ENCODE data around the gene RAC2.

Gene RAC2

DNA sequence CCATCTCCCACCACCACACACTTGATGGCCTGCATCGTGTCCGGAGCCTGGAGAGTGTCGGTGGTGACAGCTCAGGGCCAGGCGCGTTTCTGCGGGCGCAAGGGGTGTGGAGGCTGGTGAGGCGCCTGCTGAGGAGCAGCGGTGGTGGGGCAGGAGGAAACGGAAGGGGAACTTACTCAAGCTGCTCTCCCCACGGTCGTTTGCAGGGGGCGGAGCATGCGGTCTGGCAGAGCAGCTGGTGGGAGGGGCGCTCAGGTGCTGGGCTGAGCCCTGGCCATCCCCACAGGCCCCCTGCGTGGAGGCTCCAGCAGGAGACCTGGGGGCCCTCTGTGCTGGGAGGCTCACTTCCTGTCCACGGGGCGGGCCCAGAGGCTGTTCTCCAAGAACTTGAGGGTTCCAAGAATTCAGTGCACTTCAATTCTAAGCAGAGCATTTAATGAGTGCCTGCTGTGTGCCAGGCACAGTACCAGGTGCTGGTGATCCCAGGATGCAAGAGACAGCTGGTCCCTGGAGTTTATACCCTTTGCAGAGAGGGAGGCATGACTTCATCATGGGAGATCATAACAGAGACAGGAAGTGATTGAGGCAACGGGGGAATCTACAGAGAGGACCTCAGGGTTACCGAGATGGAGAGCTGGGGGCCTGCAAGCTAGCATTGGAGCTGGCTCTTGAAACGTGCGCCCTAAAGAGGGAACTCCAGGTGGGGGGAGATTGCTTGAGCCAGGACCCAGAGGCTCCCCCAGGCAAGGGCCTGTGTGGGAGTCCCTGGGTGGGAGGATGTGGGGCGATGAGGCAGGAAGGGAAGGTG, at the start of gene RAC2:
Gene RAC2 (minus strand): TSS at position 156 of the 808 bp plus-strand sequence. CDS start 121 bp downstream, at position 35.
- Histone ChIP-seq H3K9ac (ENCODE audit: low read length) (no peak within 1 kb of the TSS), H3K4me1 (ENCODE audit: control insufficient read depth, low read depth, low read length) (no peaks in the 10 kb centered on the region), H3K4me3 (ENCODE audit: low read length) (no peak within 1 kb of the TSS), H3K9me3 (ENCODE audit: control insufficient read depth, low read depth, low read length) (no peaks in the 10 kb centered on the region), H3K36me3 (ENCODE audit: control insufficient read depth, low read depth, low read length) (no peaks in the 10 kb centered on the region), H3K27me3 (ENCODE audit: control insufficient read depth, insufficient read depth, low read length) (no peaks in the 10 kb centered on the region), H3K27ac (ENCODE audit: low read length) (no peak within 1 kb of the TSS)

DNA sequence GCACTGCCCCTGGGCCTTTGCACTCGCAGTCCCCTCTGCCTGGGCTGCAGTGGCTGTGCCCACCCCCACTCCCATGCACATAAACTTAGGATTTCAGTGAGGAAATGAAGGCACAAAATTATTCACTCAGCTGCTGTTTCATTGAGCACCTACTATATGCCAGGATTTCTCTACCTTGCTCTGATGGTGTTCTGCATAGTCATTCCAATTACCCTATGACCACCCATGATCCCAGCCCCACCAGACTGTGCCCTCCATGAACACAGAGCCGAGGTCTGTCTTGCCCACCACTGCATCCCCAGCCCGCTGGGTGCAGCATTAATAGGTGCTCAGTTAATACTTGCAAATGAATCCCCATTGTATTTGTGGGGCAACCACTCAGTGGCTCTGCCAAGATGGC, 49.1 kb upstream of the RAC2 start:
- no peak overlapping the region for H3K9ac ChIP-seq (ENCODE audit: low read length)
- H3K4me1 ChIP-seq (ENCODE audit: control insufficient read depth, low read depth, low read length): no peaks in the 10 kb centered on the region
- no peak overlapping the region for H3K27ac ChIP-seq (ENCODE audit: low read length)
- H3K36me3 ChIP-seq (ENCODE audit: control insufficient read depth, low read depth, low read length): no peaks in the 10 kb centered on the region
- H3K27me3 ChIP-seq (ENCODE audit: control insufficient read depth, insufficient read depth, low read length): no peaks in the 10 kb centered on the region
- no peak overlapping the region for H3K4me3 ChIP-seq (ENCODE audit: low read length)
- H3K9me3 ChIP-seq (ENCODE audit: control insufficient read depth, low read depth, low read length): no peaks in the 10 kb centered on the region

DNA sequence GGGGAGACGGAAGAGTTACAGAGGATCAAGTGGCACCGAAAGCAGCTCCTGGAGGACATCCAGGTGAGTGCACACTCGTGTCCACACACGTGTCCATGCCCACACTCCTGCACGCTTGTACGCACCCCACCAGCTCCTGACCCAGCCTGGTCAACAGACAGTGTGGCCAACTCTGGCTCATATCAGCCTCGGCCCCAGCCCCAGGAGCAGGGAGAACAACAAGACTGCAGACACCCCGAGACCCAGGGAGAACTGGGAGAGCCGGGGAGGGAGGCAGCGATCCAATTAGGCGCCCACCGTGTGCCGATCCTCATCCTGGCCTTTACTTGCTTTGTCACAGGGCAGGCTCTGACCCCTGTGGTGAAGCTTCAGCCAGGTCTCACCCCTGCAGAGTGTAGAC, 48.6 kb upstream of the RAC2 start:
- H3K27me3 ChIP-seq (ENCODE audit: control insufficient read depth, insufficient read depth, low read length): no peaks in the 10 kb centered on the region
- H3K4me1 ChIP-seq (ENCODE audit: control insufficient read depth, low read depth, low read length): no peaks in the 10 kb centered on the region
- H3K4me3 ChIP-seq (ENCODE audit: low read length): no peak overlapping the region
- no peak overlapping the region for H3K9ac ChIP-seq (ENCODE audit: low read length)
- no peaks in the 10 kb centered on the region for H3K36me3 ChIP-seq (ENCODE audit: control insufficient read depth, low read depth, low read length)
- H3K9me3 ChIP-seq (ENCODE audit: control insufficient read depth, low read depth, low read length): no peaks in the 10 kb centered on the region
- H3K27ac ChIP-seq (ENCODE audit: low read length): no peak overlapping the region

DNA sequence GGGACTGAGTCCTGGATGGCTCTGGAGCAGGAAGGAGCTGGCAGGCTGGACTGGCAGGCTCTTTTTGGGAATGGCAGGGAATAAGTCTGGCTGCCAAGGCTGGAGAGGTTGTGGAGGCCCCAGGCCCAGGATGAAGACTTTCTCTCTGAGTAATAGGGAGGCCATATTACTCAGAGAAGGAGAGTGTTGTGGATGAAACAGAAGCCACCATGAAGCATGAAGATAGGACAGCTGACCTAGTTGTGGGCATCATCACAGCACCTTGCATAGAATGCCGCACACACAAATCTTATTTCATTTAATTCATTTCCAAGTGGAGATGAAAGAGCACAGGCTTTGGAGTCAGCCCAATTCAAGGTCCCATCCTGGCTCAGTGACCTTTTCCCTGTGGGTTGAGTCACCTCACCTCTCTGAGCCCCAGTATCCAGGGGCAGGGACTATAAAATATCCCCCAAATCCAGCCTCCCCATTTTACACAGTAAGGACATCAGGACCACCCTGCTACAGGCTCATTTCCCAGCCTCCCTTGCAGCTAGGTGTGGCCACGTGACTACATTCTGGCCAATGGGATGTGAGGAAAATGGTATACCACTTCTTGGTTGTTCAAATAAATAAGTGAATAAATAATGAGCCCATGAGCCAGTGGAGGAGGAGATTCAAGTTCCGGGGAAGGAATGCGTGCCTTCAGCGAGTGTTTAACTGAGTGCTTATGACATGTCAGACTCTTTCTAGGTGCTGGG, 47.7 kb upstream of the RAC2 start:
- H3K9me3 ChIP-seq (ENCODE audit: control insufficient read depth, low read depth, low read length): no peaks in the 10 kb centered on the region
- no peak overlapping the region for H3K4me3 ChIP-seq (ENCODE audit: low read length)
- no peaks in the 10 kb centered on the region for H3K4me1 ChIP-seq (ENCODE audit: control insufficient read depth, low read depth, low read length)
- no peaks in the 10 kb centered on the region for H3K27me3 ChIP-seq (ENCODE audit: control insufficient read depth, insufficient read depth, low read length)
- H3K9ac ChIP-seq (ENCODE audit: low read length): no peak overlapping the region
- H3K27ac ChIP-seq (ENCODE audit: low read length): no peak overlapping the region
- no peaks in the 10 kb centered on the region for H3K36me3 ChIP-seq (ENCODE audit: control insufficient read depth, low read depth, low read length)

DNA sequence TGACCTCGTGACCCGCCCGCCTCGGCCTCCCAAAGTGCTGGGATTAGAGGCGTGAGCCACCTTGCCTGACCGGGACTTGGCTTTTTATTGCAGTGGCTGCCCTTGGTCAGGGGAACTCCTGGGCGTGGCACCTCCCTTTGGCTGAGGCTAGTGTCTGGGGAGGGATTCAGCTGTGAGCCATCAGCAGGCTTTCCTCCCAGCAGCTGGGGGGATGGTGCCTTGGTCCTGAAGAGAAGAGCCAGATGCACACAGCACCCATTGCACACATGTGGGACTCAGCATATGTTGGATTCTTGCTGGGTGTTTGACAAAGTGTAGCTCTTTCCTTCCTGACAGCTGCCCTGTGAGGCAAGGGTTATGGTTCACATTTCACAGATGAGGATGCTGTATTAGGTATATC, 46.7 kb upstream of the RAC2 start:
- H3K4me3 ChIP-seq (ENCODE audit: low read length): no peak overlapping the region
- no peak overlapping the region for H3K9ac ChIP-seq (ENCODE audit: low read length)
- H3K27me3 ChIP-seq (ENCODE audit: control insufficient read depth, insufficient read depth, low read length): no peaks in the 10 kb centered on the region
- no peaks in the 10 kb centered on the region for H3K36me3 ChIP-seq (ENCODE audit: control insufficient read depth, low read depth, low read length)
- no peaks in the 10 kb centered on the region for H3K9me3 ChIP-seq (ENCODE audit: control insufficient read depth, low read depth, low read length)
- no peaks in the 10 kb centered on the region for H3K4me1 ChIP-seq (ENCODE audit: control insufficient read depth, low read depth, low read length)
- H3K27ac ChIP-seq (ENCODE audit: low read length): no peak overlapping the region

DNA sequence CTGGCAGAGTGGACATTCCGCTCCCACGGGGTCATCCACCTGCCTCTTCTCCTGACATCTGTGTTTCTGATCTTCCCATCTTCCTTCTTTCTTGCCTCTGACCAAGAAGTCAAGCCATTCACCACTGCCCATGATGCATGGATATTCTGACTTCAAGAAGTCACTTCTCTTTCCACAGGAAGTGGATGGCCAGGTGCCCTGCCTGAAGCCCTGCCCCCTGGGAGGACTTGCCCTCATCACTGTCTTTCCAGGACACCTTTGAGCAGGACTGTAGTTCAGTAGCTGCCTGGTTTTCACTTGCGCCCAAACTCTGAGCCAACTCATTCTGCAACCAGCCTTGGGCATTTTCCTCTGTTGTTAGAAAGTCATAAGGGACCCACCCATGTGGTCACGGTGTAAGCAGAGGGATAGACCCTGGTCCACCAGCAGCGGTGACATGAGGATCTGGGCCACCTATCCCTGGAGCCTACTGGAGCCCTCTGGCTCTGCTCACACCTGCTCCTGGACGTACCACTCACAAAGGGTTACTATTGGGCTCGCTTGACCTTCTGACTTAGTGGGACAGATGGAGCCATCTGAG, 45.2 kb upstream of the RAC2 start:
- Histone ChIP-seq H3K9ac (ENCODE audit: low read length) (no peak overlapping the region), H3K36me3 (ENCODE audit: control insufficient read depth, low read depth, low read length) (no peaks in the 10 kb centered on the region), H3K4me3 (ENCODE audit: low read length) (no peak overlapping the region), H3K9me3 (ENCODE audit: control insufficient read depth, low read depth, low read length) (no peaks in the 10 kb centered on the region), H3K27ac (ENCODE audit: low read length) (no peak overlapping the region), H3K27me3 (ENCODE audit: control insufficient read depth, insufficient read depth, low read length) (no peaks in the 10 kb centered on the region), H3K4me1 (ENCODE audit: control insufficient read depth, low read depth, low read length) (peaks cover 3% of the 10 kb centered on the region)

DNA sequence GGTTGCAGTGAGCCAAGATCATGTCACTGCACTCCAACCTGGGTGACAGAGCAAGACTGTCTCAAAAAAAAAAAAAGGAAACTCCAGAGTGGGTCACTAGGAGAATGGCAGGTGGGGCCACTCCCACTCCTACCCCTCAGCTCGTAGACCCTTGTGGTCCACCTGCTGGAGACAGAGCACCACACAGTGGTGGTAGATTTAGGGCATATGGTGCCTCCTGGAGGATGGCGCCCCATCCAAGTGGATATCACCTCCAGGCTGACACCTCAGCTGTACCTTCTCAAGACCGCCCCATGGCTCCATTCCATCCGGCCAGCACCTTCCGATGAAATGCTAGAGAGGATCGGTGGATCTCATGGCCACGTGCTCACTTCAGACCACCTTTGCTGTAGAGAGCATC, 44.5 kb upstream of the RAC2 start:
- Histone ChIP-seq H3K4me1 (ENCODE audit: control insufficient read depth, low read depth, low read length) (peaks cover 8% of the 10 kb centered on the region), H3K36me3 (ENCODE audit: control insufficient read depth, low read depth, low read length) (no peaks in the 10 kb centered on the region), H3K9me3 (ENCODE audit: control insufficient read depth, low read depth, low read length) (no peaks in the 10 kb centered on the region), H3K4me3 (ENCODE audit: low read length) (no peak overlapping the region), H3K9ac (ENCODE audit: low read length) (no peak overlapping the region), H3K27me3 (ENCODE audit: control insufficient read depth, insufficient read depth, low read length) (no peaks in the 10 kb centered on the region), H3K27ac (ENCODE audit: low read length) (no peak overlapping the region)

DNA sequence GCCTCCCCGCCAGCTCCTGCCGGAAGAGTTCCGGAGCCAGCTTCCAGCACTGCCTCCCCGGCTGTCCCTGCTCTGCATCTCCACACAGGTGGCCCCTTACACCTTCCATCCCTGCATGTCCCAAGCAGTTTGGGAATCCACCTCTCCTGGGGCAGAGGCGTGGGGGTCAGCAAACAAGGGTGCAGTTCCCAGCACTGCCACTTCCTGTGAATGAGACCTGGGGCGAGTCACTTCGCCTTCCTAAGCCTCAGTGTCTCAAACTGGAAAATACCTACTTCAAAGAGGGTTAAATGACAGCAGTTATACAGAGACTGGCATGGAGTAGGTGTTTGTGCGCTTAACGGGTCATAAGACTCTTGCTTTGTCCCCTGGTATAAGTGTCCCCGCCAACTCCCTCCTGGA, 43.5 kb upstream of the RAC2 start:
- Histone ChIP-seq H3K4me1 (ENCODE audit: control insufficient read depth, low read depth, low read length) (peaks cover 8% of the 10 kb centered on the region), H3K27ac (ENCODE audit: low read length) (no peak overlapping the region), H3K27me3 (ENCODE audit: control insufficient read depth, insufficient read depth, low read length) (no peaks in the 10 kb centered on the region), H3K9me3 (ENCODE audit: control insufficient read depth, low read depth, low read length) (no peaks in the 10 kb centered on the region), H3K4me3 (ENCODE audit: low read length) (no peak overlapping the region), H3K9ac (ENCODE audit: low read length) (no peak overlapping the region), H3K36me3 (ENCODE audit: control insufficient read depth, low read depth, low read length) (no peaks in the 10 kb centered on the region)

DNA sequence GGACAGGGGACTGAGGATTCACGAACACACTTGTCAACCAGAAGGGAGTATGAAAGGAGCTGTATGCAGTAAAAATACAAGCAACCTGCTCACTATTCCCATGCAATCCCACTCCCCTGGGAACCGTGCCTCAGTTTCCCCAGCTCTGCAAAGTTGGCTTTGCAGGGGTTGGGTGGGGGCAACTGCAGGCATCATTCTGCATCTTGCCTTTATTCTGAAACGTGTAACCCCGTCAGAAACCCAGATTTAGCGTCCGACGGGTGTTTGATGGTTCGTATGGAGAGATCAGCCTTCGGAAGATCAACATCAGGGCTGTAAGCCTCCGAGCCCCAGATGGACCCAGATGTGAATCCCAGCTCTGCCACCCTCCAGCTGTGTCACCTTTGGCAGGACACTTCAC, 41.9 kb upstream of the RAC2 start:
- Histone ChIP-seq H3K9ac (ENCODE audit: low read length) (no peak overlapping the region), H3K27ac (ENCODE audit: low read length) (no peak overlapping the region), H3K27me3 (ENCODE audit: control insufficient read depth, insufficient read depth, low read length) (no peaks in the 10 kb centered on the region), H3K9me3 (ENCODE audit: control insufficient read depth, low read depth, low read length) (no peaks in the 10 kb centered on the region), H3K4me1 (ENCODE audit: control insufficient read depth, low read depth, low read length) (peaks cover 8% of the 10 kb centered on the region), H3K36me3 (ENCODE audit: control insufficient read depth, low read depth, low read length) (no peaks in the 10 kb centered on the region), H3K4me3 (ENCODE audit: low read length) (no peak overlapping the region)

DNA sequence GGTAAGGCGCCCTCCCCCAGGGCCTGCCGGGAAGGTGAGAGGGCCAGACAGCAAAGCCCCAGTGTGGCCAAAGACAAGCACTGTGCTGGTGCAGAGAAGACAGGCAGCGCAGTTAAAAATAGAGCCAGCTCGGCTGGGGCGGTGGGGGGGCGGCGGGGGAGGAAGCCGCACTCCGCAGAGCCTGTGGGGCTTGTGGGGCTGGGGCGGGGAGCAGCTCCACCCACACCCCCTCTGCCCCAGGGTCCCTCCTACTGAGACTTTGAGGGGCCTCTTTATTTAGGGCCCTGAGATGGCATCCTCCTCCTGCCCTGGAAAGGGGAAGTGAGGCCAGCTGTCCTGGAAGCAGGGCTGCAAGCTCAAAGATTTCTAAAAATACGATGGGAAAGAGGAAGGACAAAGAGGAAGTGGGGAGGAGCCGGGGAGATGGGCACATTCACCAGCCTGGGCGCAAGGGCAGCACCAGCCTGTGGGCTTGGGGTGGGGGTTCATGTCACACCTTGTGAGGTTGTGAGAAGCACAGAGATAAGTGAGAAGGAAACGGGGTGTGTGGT, 40.8 kb upstream of the RAC2 start:
- Histone ChIP-seq H3K27ac (ENCODE audit: low read length) (no peak overlapping the region), H3K27me3 (ENCODE audit: control insufficient read depth, insufficient read depth, low read length) (no peaks in the 10 kb centered on the region), H3K36me3 (ENCODE audit: control insufficient read depth, low read depth, low read length) (no peaks in the 10 kb centered on the region), H3K4me3 (ENCODE audit: low read length) (no peak overlapping the region), H3K9me3 (ENCODE audit: control insufficient read depth, low read depth, low read length) (no peaks in the 10 kb centered on the region), H3K9ac (ENCODE audit: low read length) (no peak overlapping the region), H3K4me1 (ENCODE audit: control insufficient read depth, low read depth, low read length) (peaks cover 8% of the 10 kb centered on the region)

DNA sequence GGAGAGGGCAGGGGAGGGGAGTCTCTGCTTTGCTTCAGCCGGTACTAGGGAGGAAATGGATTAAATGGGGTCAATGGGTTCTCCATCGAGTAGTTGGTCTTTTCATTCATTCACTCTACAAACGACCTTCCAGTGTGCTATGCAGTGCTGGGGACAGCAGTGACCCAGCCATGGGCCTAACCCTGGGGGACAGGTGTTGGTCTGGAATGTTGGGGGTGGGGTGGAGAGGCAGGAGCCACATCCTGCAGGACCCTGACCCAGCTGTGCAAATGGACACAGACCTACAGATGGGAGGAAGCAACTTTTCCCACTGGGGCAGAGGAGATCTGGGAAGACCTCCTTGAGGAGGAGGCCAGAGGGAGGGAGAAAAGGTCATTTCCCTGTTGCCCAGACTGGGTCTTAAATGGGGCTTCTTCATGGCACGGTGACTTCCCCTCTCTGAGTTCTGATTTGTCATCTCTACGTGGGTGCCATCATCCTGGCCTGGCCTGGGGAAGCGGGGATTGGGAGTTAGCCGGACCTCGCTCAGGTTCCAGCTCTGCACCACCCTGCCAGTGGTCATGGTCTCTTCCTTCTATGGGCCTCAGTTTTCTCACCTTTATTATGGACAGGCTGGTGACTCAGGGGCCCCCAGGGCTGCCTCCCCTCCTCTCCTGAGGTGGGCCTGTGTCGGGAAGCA, 40.2 kb upstream of the RAC2 start:
- Histone ChIP-seq H3K36me3 (ENCODE audit: control insufficient read depth, low read depth, low read length) (no peaks in the 10 kb centered on the region), H3K27me3 (ENCODE audit: control insufficient read depth, insufficient read depth, low read length) (no peaks in the 10 kb centered on the region), H3K9me3 (ENCODE audit: control insufficient read depth, low read depth, low read length) (no peaks in the 10 kb centered on the region), H3K4me3 (ENCODE audit: low read length) (no peak overlapping the region), H3K27ac (ENCODE audit: low read length) (no peak overlapping the region), H3K4me1 (ENCODE audit: control insufficient read depth, low read depth, low read length) (peaks cover 8% of the 10 kb centered on the region), H3K9ac (ENCODE audit: low read length) (no peak overlapping the region)
